Spleen (tissue), 11 donors: ENCODE results near the gene EMC6. TPM values are rescaled to one million over a fixed set of nuclear protein-coding genes. Genes with fewer than 3 reads are reported as not detected.
A peak's percentile ranks its signal among the peaks of the same experiment; 100 is the strongest.

Source experiments
- DNase-seq: peaks from one replicate; pipeline ENCODE4 v3.0.0-alpha.2; 2020
- H3K27ac ChIP-seq, 8 donors: fragments of 200-600 bp; sonication (generic) in 7 of 8; 1 replicate in 4 of 8; 2 replicates in 4 of 8; pipeline versions ENCODE4 v1.5.0 to v1.8.0; 2016 to 2021; ENCODE audit warnings: inconsistent platforms in 4 of 8, mild to moderate bottlenecking in 4 of 8, moderate library complexity in 1 of 8
- H3K27me3 ChIP-seq, 7 donors: fragments of 200-600 bp; sonication (generic) in 6 of 7; replicated peaks in 1 of 7; 1 replicate in 4 of 7; 2 replicates in 3 of 7; pipeline versions ENCODE4 v1.5.0 to v1.8.0; 2016 to 2021; ENCODE audit warnings: inconsistent platforms in 3 of 7, mild to moderate bottlenecking in 1 of 7
- H3K36me3 ChIP-seq, 6 donors: fragments of 200-600 bp; sonication (generic) in 5 of 6; 1 replicate in 4 of 6; 2 replicates in 2 of 6; pipeline versions ENCODE4 v1.5.0 to v1.8.0; 2016 to 2021; ENCODE audit warnings: inconsistent platforms in 2 of 6
- H3K4me1 ChIP-seq, 6 donors: fragments of 200-600 bp; sonication (generic) in 5 of 6; 1 replicate in 3 of 6; 2 replicates in 3 of 6; pipeline versions ENCODE4 v1.5.0 to v1.8.0; 2016 to 2021; ENCODE audit warnings: inconsistent platforms in 3 of 6
- H3K4me3 ChIP-seq, 8 donors: fragments of 200-600 bp; sonication (generic) in 7 of 8; 1 replicate in 4 of 8; 2 replicates in 4 of 8; pipeline versions ENCODE4 v1.5.0 to v1.8.0; 2016 to 2021; ENCODE audit warnings: inconsistent platforms in 4 of 8, mild to moderate bottlenecking in 4 of 8, moderate library complexity in 2 of 8
- H3K9me3 ChIP-seq, 8 donors: fragments of 200-600 bp; sonication (generic) in 7 of 8; 1 replicate in 4 of 8; 2 replicates in 4 of 8; pipeline versions ENCODE4 v1.5.0 to v1.8.0; 2016 to 2021; ENCODE audit warnings: inconsistent platforms in 4 of 8
- POLR2A ChIP-seq, 3 donors: fragments of 450-650 bp; IDR thresholded peaks; one replicate each; pipeline ENCODE4 v1.5.1; 2017; ENCODE audit warnings: antibody characterized with exemption in 3 of 3, mild to moderate bottlenecking in 1 of 3
- POLR2AphosphoS5 ChIP-seq, 3 donors: sonication (generic); formaldehyde crosslinking; IDR thresholded peaks; one replicate each; pipeline ENCODE4 v1.5.1; 2017; ENCODE audit warnings: antibody characterized with exemption in 3 of 3
- WGBS, 5 donors: extraction: QIAGEN DNeasy Blood & Tissue Kit in 3 of 5; methylation state at CpG; one replicate each; pipeline versions ENCODE4 v1.1.5 to v1.1.7; 2013 to 2018; 5-methylcytosine and 5-hydroxymethylcytosine counted together
- intact Hi-C: fragments of 100-400 bp; cut with DNase I; formaldehyde crosslinking; loops from one replicate; pipeline ENCODE4 v1.15.0; 2023; ENCODE audit warnings: low total_unique reads
- polyA plus RNA-seq, 3 donors: library from polyadenylated mRNA; stranded (reverse); fragments of 200-250 nt; gene quantifications; one replicate each; pipeline ENCODE4 v1.2.1, GENCODE V29; 2013
- total RNA-seq, 7 donors: library from RNA; depleted of rRNA in 3 of 7; stranded (reverse); fragments of >200 nt in 3 of 7; fragmentation: NEBNext Ultra II Directional in 4 of 7; extraction: Animal tissue kit (Norgen Biotek cat#: 25700) in 4 of 7; gene quantifications; one replicate each; pipeline versions ENCODE4 v1.1.0 to v1.2.1, GENCODE V29; 2016 to 2021
- TF ChIP-seq, protein P1 (sequence below), 11 experiments: fragments of 200-600 bp in 7 of 11; fragments of 450-650 bp in 4 of 11; sonication (generic) in 4 of 11; IDR thresholded peaks in 8 of 11; conservative IDR thresholded peaks in 3 of 11; 1 replicate in 7 of 11; 2 replicates in 4 of 11; pipeline versions ENCODE4 v1.4.0 to v1.8.0; 2016 to 2021; ENCODE audit warnings: antibody characterized with exemption in 11 of 11, inconsistent platforms in 4 of 11, mild to moderate bottlenecking in 1 of 11
- donor health status: healthy with polysubstance abuse.
- donor health status: DM: no; HTN: no; CAD: no; lungs with moderate emphysema.
- donor health status: DM: no; HTN: no; CAD: no.
- donor health status: Bipolar disorder and iron deficiency.
- donor health status: healthy.
- donor health status: DM: no; HTN: no; CAD: no.
- donor health status: DM: yes; HTN: yes; CAD: no.

EMC6 gene
- total and polyA plus RNA-seq, 10 donors, result 6.0 to 85.3 (median 22.8) TPM

DNA sequence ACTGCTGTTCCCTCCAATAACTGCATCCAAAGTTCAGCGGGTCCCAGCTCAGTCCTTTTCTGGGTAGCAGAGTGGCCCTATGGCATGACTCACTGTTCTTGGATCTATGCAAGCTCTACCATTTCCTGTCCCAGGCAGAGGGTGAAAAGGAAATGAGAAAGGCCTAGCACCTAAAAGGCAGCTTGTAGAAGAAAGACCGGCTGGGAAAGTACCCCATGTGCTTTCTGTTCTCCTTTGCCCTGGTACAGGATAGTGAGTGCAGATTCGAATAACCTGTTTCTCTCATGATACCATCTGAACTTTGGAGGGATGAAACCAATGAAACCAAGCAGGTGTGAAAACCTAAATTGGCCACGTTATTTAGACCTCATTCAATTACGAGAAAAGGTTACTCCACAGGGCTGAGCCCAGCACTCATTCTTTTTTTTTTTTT lies 42.4 kb downstream of the EMC6 start:
- 15 to 37% (median 29%) methylated on average over 5 of the region's 5 CpGs for WGBS, 5 donors
- H3K36me3 ChIP-seq, result peaks cover 0 to 44% (median 27%) of the 10 kb centered on the region in 6 donors
- H3K27ac ChIP-seq, result peak overlapping the region in 7 of 8 donors; percentile 33 to 88 (median 81)
- DNase-seq, result no peak
- no peaks in the 10 kb centered on the region for H3K27me3 ChIP-seq
- peak overlapping the region in 2 of 8 donors; percentile 12 to 41 for H3K4me3 ChIP-seq
- no peaks in the 10 kb centered on the region for H3K9me3 ChIP-seq
- intact Hi-C loops, result no loop called here
- TF ChIP-seq, protein P1, sequence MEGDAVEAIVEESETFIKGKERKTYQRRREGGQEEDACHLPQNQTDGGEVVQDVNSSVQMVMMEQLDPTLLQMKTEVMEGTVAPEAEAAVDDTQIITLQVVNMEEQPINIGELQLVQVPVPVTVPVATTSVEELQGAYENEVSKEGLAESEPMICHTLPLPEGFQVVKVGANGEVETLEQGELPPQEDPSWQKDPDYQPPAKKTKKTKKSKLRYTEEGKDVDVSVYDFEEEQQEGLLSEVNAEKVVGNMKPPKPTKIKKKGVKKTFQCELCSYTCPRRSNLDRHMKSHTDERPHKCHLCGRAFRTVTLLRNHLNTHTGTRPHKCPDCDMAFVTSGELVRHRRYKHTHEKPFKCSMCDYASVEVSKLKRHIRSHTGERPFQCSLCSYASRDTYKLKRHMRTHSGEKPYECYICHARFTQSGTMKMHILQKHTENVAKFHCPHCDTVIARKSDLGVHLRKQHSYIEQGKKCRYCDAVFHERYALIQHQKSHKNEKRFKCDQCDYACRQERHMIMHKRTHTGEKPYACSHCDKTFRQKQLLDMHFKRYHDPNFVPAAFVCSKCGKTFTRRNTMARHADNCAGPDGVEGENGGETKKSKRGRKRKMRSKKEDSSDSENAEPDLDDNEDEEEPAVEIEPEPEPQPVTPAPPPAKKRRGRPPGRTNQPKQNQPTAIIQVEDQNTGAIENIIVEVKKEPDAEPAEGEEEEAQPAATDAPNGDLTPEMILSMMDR (IDR thresholded peaks at IDR 0.05 in 8 of 11, conservative IDR thresholded peaks at IDR 0.05 in 3 of 11), result no peak
- peak in 2 of 3 donors; percentile 18 to 85 for TF ChIP-seq POLR2AphosphoS5 (IDR thresholded peaks at IDR 0.05)
- TF ChIP-seq POLR2A (IDR thresholded peaks at IDR 0.05), result peak in 1 of 3 donors; percentile 17
- peaks cover 25 to 83% (median 51%) of the 10 kb centered on the region in 6 donors for H3K4me1 ChIP-seq

- Histone ChIP-seq H3K9me3 (no peaks in the 10 kb centered on the region), H3K36me3 (peaks cover 0 to 63% (median 47%) of the 10 kb centered on the region in 6 donors), H3K27ac (peak overlapping the region in 7 of 8 donors; percentile 27 to 88 (median 81)), H3K4me1 (peaks cover 25 to 94% (median 50%) of the 10 kb centered on the region in 6 donors), H3K27me3 (no peaks in the 10 kb centered on the region), H3K4me3 (no peak overlapping the region)
- intact Hi-C loops, result no loop called here
- DNase-seq, result no peak
- TF ChIP-seq, protein P1 (IDR thresholded peaks at IDR 0.05 in 8 of 11, conservative IDR thresholded peaks at IDR 0.05 in 3 of 11), result no peak
- TF ChIP-seq POLR2A (IDR thresholded peaks at IDR 0.05) (no peak), POLR2AphosphoS5 (IDR thresholded peaks at IDR 0.05) (peak in 1 of 3 donors; percentile 23)
- 40 to 67% (median 57%) methylated on average over 13 of the region's 13 CpGs for WGBS, 5 donors
Observed at GRCh38 chr17:3712811-3713463, 44.3 kb downstream of the EMC6 start.

DNA sequence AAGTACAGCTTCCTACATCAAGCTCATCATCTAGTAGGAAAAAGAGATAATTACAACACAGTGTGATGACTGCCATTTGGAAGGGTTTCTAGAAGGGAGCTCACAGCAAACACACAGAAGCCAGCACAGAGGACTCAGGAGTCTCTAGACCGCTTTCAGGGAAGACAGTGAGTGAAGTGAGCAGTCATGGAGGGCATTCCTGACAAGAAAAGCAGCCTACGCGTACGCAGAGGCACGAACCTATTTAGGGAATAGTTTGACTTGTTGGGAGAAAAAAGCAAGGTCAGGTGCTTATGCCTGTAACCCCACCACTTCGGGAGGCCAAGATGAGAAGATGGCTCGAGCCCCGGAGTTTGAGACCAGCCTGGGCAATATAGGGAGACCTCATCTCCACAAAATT lies 46.7 kb downstream of the EMC6 start:
- Histone ChIP-seq H3K4me3 (no peak overlapping the region), H3K36me3 (peaks cover 0 to 87% (median 63%) of the 10 kb centered on the region in 6 donors), H3K9me3 (no peaks in the 10 kb centered on the region), H3K27ac (no peak overlapping the region), H3K27me3 (no peaks in the 10 kb centered on the region), H3K4me1 (peaks cover 23 to 94% (median 49%) of the 10 kb centered on the region in 6 donors)
- intact Hi-C loops, result no loop called here
- WGBS, 5 donors, result 88 to 99% (median 91%) methylated on average over 8 of the region's 8 CpGs
- no peak for TF ChIP-seq POLR2A (IDR thresholded peaks at IDR 0.05)
- TF ChIP-seq, protein P1 (IDR thresholded peaks at IDR 0.05 in 8 of 11, conservative IDR thresholded peaks at IDR 0.05 in 3 of 11), result no peak
- TF ChIP-seq POLR2AphosphoS5 (IDR thresholded peaks at IDR 0.05), result no peak
- DNase-seq, result no peak

DNA sequence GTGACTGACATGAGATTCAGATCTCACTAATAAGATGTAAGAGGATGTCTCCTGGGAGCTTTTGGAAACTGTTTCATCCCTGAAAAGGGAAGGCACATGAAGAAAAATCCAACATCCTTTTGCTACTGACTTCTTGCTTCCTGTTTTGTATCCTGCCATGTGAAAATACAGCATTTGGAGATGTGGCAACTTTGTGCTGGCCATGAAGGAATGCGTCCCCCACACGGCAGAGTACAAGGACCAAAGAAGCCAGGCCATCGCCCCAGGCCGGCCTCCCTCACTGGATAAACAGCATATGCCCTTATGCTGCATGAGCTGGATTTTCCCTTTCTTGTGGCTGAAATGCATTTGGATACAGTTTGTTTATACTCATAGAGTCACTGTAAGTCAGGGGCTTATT lies 49.6 kb downstream of the EMC6 start:
- Histone ChIP-seq H3K36me3 (peaks cover 0 to 86% (median 59%) of the 10 kb centered on the region in 6 donors), H3K27me3 (no peaks in the 10 kb centered on the region), H3K27ac (peak overlapping the region in 2 of 8 donors; percentile 5 to 48), H3K4me1 (peaks cover 29 to 94% (median 51%) of the 10 kb centered on the region in 6 donors), H3K4me3 (no peak overlapping the region), H3K9me3 (no peaks in the 10 kb centered on the region)
- no peak for DNase-seq
- TF ChIP-seq POLR2AphosphoS5 (IDR thresholded peaks at IDR 0.05), result peak in 1 of 3 donors; percentile 13
- TF ChIP-seq, protein P1 (IDR thresholded peaks at IDR 0.05 in 8 of 11, conservative IDR thresholded peaks at IDR 0.05 in 3 of 11), result no peak
- WGBS, 5 donors, result 67 to 93% (median 78%) methylated on average over 4 of the region's 4 CpGs
- intact Hi-C loops, result no loop called here
